HepG2 (cell line): ENCODE results near the gene WNT7A. TPM values are rescaled to one million over a fixed set of nuclear protein-coding genes. Genes with fewer than 3 reads are reported as not detected.

Source experiments
- AKNA ChIP-seq: sonication (generic); formaldehyde crosslinking; IDR thresholded peaks from 2 replicates; pipeline ENCODE4 v1.4.0; 2020; ENCODE audit warnings: missing genetic modification reagents, borderline replicate concordance
- ATF7-NPFF ChIP-seq: sonication (generic); formaldehyde crosslinking; IDR thresholded peaks from 2 replicates; pipeline ENCODE4 v1.8.1; 2023; ENCODE audit warnings: mild to moderate bottlenecking, low read depth, missing genetic modification reagents, moderate library complexity
- CCAR2 ChIP-seq: fragments of 200-400 bp; formaldehyde crosslinking; optimal IDR thresholded peaks from 2 replicates; pipeline ENCODE3; 2018; ENCODE audit warnings: low read depth, mild to moderate bottlenecking, low read length, moderate library complexity
- ERF ChIP-seq: IDR thresholded peaks from 2 replicates; pipeline ENCODE4 v1.6.1; 2018; ENCODE audit warnings: missing biosample characterization, missing genetic modification reagents
- FOSL2 ChIP-seq: sonication (generic); formaldehyde crosslinking; IDR thresholded peaks from 2 replicates; pipeline ENCODE4 v1.4.0; 2020; ENCODE audit warnings: missing genetic modification reagents
- HNRNPUL1 ChIP-seq: fragments of 200-400 bp; formaldehyde crosslinking; IDR thresholded peaks from 2 replicates; pipeline ENCODE4 v1.6.1; 2017; ENCODE audit warnings: low read depth, mild to moderate bottlenecking, low read length, moderate library complexity
- MAX ChIP-seq: IDR thresholded peaks from 2 replicates; pipeline ENCODE4 v1.6.1; 2012; ENCODE audit warnings: inconsistent platforms
- SAFB2 ChIP-seq: sonication (generic); formaldehyde crosslinking; IDR thresholded peaks from 2 replicates; pipeline ENCODE4 v1.5.1; 2020; ENCODE audit warnings: missing genetic modification reagents, low read depth, mild to moderate bottlenecking, borderline replicate concordance
- U2AF1 ChIP-seq: fragments of 200-400 bp; formaldehyde crosslinking; optimal IDR thresholded peaks from 2 replicates; pipeline ENCODE3; 2017; ENCODE audit warnings: mild to moderate bottlenecking, low read depth, low read length
- ZBTB7B ChIP-seq: sonication (generic); formaldehyde crosslinking; IDR thresholded peaks from 2 replicates; pipeline ENCODE4 v1.4.0; 2020; ENCODE audit warnings: missing genetic modification reagents
- ZNF10 ChIP-seq: sonication (generic); formaldehyde crosslinking; IDR thresholded peaks from 2 replicates; pipeline ENCODE4 v1.4.0; 2020; ENCODE audit warnings: mild to moderate bottlenecking, low read depth, missing genetic modification reagents, borderline replicate concordance
- ZNF292 ChIP-seq: sonication (generic); formaldehyde crosslinking; IDR thresholded peaks from 2 replicates; pipeline ENCODE4 v1.8.1; 2022; ENCODE audit warnings: mild to moderate bottlenecking, low read depth, missing genetic modification reagents, borderline replicate concordance
- ZNF567 ChIP-seq: sonication (generic); formaldehyde crosslinking; IDR thresholded peaks from 2 replicates; pipeline ENCODE4 v1.8.1; 2023; ENCODE audit warnings: mild to moderate bottlenecking, missing genetic modification reagents, borderline replicate concordance
- ZNF660 ChIP-seq: sonication (generic); formaldehyde crosslinking; IDR thresholded peaks from 2 replicates; pipeline ENCODE4 v1.5.1; 2020; ENCODE audit warnings: mild to moderate bottlenecking, low read depth, missing genetic modification reagents, borderline replicate concordance
- ZNF691 ChIP-seq: sonication (generic); formaldehyde crosslinking; IDR thresholded peaks from 2 replicates; pipeline ENCODE4 v1.4.0; 2020; ENCODE audit warnings: missing genetic modification reagents, low read depth, mild to moderate bottlenecking, borderline replicate concordance
- ZNF788 ChIP-seq: sonication (generic); formaldehyde crosslinking; IDR thresholded peaks from 2 replicates; pipeline ENCODE4 v1.5.0; 2020; ENCODE audit warnings: mild to moderate bottlenecking, missing genetic modification reagents, borderline replicate concordance
- polyA plus RNA-seq, 8 experiments: library from polyadenylated mRNA; depleted of rRNA in 3 of 8; stranded (reverse) in 7 of 8; unstranded in 1 of 8; fragments of >200 nt; fragmentation: Illumina TruSeq in 4 of 8; extraction: Trizol in 4 of 8; gene quantifications; 2 replicates each; pipeline versions ENCODE4 v1.2.1 to v1.2.3, GENCODE V29; 2011 to 2016; ENCODE audit warnings: low read depth in 4 of 8, missing spikeins in 1 of 8, mixed read lengths in 1 of 8; ENCODE audit not compliant: insufficient read depth in 1 of 8
- total RNA-seq, 5 experiments: library from RNA; depleted of rRNA; stranded (reverse); fragments of >200 nt; fragmentation: Illumina TruSeq; extraction: Trizol; gene quantifications; 2 replicates each; pipeline ENCODE4 v1.2.3, GENCODE V29; 2016; ENCODE audit warnings: low read depth in 1 of 5
- TF ChIP-seq, protein P1 (sequence below): sonication (generic); formaldehyde crosslinking; IDR thresholded peaks from 2 replicates; pipeline ENCODE4 v1.8.0; 2023; ENCODE audit warnings: mild to moderate bottlenecking, missing genetic modification reagents
- TF ChIP-seq, protein P2 (sequence below): sonication (generic); formaldehyde crosslinking; IDR thresholded peaks from 2 replicates; pipeline ENCODE4 v1.5.0; 2020; ENCODE audit warnings: mild to moderate bottlenecking, missing genetic modification reagents

Gene WNT7A
- total and polyA plus RNA-seq, 2 of the 13 experiments (the other 11 are each of a cell fraction or from before 2014, with no cell fraction given), result not detected

DNA sequence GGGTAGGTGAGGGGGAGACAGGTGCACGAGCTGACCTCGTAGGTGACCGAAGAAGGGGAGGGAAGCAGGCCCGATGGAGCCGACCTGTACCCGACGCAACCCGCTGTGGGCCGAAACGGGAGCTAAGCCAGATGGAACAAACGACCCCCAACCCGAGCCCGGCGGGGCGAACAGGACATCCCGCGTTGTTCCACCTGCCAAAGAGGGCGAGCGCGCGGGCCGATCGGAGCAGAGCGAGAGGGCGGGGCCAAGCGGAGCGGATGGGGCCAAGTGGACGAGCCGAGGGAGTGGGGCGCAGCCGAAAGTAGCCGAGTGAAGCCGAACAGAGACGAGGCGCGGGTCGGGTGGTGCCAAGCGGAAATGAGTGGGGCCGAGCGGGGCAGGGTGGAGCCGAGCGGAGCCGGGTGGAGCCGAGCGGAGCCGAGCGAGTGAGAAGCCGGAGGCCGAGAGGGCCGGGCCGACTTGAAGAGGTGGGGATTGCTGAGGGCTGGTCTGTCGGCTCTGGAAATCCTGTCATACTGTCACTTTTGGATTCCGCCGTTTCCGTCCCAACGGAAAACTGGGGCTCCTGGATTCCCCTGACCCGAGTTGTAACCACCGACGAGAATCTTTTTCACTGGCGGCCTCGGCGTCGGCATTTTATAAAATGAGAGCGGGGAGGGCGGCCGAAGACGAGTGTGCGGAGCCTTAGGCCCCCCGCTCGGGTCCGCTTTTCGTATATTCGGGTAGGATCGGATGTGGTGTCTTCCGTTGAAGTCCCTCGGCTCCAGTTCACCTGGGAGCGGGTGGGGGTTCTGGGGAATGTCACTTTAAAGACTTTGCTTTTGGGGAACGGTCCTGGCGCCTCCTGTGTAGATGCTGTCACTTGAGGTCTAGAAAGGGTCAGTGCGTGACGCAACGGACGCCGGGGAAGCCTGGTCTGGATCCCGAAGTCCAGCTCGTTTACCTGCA, 15.6 kb upstream of the WNT7A start (continued):
- TF ChIP-seq ZNF567 (CRISPR knock-in tag) (no peak), HNRNPUL1 (no peak), ZNF788 (CRISPR knock-in tag) (no peak), U2AF1 (no peak), MAX (peak; percentile 30; the same call in 1 of the 2 replicates), FOSL2 (no peak), SAFB2 (CRISPR knock-in tag) (no peak), ZNF292 (CRISPR knock-in tag) (no peak), ZNF10 (no peak), ZBTB7B (CRISPR knock-in tag) (no peak), ATF7-NPFF (CRISPR knock-in tag) (no peak), ERF (CRISPR knock-in tag) (0 out of 2 replicates have a peak, but pooled peaks have one; percentile 34), ZNF691 (CRISPR knock-in tag) (no peak), AKNA (CRISPR knock-in tag) (no peak), ZNF660 (CRISPR knock-in tag) (no peak), CCAR2 (no peak)
- TF ChIP-seq, protein P1, sequence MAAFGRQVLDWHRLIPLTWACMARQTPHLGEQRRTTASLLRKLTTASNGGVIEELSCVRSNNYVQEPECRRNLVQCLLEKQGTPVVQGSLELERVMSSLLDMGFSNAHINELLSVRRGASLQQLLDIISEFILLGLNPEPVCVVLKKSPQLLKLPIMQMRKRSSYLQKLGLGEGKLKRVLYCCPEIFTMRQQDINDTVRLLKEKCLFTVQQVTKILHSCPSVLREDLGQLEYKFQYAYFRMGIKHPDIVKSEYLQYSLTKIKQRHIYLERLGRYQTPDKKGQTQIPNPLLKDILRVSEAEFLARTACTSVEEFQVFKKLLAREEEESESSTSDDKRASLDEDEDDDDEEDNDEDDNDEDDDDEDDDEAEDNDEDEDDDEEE, result no peak
- TF ChIP-seq, protein P2, sequence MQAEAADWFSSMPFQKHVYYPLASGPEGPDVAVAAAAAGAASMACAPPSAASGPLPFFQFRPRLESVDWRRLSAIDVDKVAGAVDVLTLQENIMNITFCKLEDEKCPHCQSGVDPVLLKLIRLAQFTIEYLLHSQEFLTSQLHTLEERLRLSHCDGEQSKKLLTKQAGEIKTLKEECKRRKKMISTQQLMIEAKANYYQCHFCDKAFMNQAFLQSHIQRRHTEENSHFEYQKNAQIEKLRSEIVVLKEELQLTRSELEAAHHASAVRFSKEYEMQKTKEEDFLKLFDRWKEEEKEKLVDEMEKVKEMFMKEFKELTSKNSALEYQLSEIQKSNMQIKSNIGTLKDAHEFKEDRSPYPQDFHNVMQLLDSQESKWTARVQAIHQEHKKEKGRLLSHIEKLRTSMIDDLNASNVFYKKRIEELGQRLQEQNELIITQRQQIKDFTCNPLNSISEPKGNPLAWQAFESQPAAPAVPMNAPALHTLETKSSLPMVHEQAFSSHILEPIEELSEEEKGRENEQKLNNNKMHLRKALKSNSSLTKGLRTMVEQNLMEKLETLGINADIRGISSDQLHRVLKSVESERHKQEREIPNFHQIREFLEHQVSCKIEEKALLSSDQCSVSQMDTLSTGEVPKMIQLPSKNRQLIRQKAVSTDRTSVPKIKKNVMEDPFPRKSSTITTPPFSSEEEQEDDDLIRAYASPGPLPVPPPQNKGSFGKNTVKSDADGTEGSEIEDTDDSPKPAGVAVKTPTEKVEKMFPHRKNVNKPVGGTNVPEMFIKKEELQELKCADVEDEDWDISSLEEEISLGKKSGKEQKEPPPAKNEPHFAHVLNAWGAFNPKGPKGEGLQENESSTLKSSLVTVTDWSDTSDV (CRISPR knock-in tag), result no peak
